Neural progenitor cell (in vitro differentiated cells): Measurements from ENCODE around the gene MPP7.

Experiments used
- EZH2 ChIP-seq: fragments of 200-600 bp; sonication (generic); IDR thresholded peaks from 2 replicates; pipeline ENCODE4 v1.6.1; 2017; ENCODE audit warnings: antibody characterized with exemption, mild to moderate bottlenecking, moderate library complexity
- EZH2phosphoT487 ChIP-seq: fragments of 200-600 bp; sonication (generic); IDR thresholded peaks from 2 replicates; pipeline ENCODE4 v1.6.1; 2017; ENCODE audit warnings: antibody characterized with exemption
- TF ChIP-seq, protein P1 (sequence below): fragments of 200-600 bp; sonication (generic); IDR thresholded peaks from 2 replicates; pipeline ENCODE4 v1.5.1; 2017; ENCODE audit warnings: antibody characterized with exemption, mild to moderate bottlenecking

DNA sequence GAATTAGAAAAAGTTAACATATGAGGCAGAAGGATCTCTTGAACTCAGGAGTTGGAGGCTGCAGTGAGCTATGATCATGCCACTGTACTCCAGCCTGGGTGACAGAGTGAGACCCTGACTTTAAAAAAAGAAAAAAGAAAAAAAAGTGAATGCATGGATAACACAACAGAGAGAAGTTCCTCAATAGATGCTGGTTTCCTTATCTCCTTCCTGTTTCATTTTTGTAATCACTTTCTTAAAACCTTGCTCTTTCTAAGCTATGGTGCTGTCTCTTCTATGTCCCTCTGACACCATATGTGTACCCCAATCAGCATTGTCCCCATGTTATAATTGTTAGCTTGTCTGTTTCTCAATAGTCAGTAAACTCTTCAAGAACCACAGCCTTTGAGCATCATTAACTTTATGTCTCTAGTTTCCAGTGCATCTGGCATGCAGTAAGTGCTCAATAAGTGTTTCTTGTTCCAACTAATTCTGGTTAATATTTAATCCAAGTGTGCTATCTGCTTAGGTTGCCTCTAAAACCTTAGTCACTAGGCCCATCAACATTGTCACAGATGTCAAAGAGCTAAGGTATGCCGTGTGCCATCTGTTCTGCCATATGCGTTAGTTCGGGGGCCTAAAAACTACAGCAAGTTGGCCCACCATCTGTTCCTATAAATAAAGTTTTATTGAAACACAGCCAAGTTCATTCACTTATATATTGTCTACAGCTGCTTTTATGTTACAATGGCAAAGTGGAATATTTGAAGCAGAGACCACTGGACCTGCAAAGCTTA lies 36.2 kb downstream of the MPP7 start:
- TF ChIP-seq, protein P1, sequence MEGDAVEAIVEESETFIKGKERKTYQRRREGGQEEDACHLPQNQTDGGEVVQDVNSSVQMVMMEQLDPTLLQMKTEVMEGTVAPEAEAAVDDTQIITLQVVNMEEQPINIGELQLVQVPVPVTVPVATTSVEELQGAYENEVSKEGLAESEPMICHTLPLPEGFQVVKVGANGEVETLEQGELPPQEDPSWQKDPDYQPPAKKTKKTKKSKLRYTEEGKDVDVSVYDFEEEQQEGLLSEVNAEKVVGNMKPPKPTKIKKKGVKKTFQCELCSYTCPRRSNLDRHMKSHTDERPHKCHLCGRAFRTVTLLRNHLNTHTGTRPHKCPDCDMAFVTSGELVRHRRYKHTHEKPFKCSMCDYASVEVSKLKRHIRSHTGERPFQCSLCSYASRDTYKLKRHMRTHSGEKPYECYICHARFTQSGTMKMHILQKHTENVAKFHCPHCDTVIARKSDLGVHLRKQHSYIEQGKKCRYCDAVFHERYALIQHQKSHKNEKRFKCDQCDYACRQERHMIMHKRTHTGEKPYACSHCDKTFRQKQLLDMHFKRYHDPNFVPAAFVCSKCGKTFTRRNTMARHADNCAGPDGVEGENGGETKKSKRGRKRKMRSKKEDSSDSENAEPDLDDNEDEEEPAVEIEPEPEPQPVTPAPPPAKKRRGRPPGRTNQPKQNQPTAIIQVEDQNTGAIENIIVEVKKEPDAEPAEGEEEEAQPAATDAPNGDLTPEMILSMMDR, result no peak
- TF ChIP-seq EZH2 (no peak), EZH2phosphoT487 (no peak)
